ENCODE measurements around the gene LRRC41.

- TF ChIP-seq EP300 (IDR thresholded peaks at IDR 0.05) = no peak
- no peak for TF ChIP-seq CTCF (IDR thresholded peaks at IDR 0.05)
- no peak for TF ChIP-seq POLR2A (IDR thresholded peaks at IDR 0.05)
Measured at GRCh38 chr1:46298387-46298786, 5.0 kb downstream of the LRRC41 start.
